SK-N-MC (cell line): ENCODE data around the gene DPYD.

Experiments used
- EZH2 ChIP-seq: fragments of 200-600 bp; sonication (generic); IDR thresholded peaks from one replicate; pipeline ENCODE4 v1.6.1; 2017; ENCODE audit warnings: antibody characterized with exemption
- FOXP2 ChIP-seq: optimal IDR thresholded peaks from 2 replicates; pipeline ENCODE3; 2011; ENCODE audit warnings: mild to moderate bottlenecking, moderate library complexity; ENCODE audit not compliant: insufficient read depth; ENCODE audit errors: extremely low read length, control extremely low read depth
- POLR2AphosphoS5 ChIP-seq: IDR thresholded peaks from 2 replicates; pipeline ENCODE4 v1.6.1; 2012; ENCODE audit warnings: mild to moderate bottlenecking, low read depth, low read length, borderline replicate concordance

DNA sequence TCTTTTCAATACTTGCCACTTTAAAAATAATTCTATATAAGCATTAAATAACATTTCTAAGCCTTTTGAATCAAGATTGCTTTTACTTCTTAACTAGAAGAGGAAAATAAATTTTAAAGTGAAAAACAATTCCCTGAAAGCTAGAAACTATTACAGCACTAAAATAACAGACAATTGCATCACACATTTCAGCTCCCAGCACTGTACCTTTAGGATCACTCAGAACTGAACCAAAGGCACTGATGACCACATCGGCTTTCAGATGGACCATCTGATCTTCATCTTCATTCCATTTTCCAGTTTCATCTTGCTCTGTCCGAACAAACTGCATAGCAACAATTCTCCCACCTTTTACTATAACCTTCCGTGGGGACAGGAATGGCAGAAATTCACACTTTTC is 347.3 kb downstream of the DPYD start:
- no peak for TF ChIP-seq POLR2AphosphoS5
- TF ChIP-seq EZH2 = no peak
- no peak for TF ChIP-seq FOXP2
